Measurements from ENCODE around the gene DEPP1.
A peak's percentile ranks its signal among the peaks of the same experiment; 100 is the strongest.

The DEPP1 gene

DNA sequence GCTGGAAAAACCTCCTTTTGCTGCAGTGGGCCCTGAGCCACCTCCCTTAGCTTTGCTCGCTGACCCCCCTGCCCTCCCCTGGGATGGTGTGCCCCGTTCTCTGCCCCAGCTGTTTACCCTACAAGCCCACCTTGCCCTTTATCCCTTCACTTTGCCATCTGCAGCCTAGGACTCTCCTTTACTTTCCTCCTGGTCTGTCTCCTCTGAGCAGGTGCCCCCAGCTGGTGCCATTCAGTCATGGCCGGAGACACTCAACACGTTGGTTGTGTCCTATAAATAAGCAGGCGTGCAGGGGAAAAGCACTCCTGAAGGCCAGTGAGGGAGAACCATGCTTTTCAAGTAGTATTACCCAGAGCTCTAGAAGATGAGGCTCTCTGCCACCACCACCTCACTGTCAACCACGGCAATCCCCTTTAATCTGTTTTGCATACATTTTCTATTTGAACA lies 12.9 kb downstream of the DEPP1 start:
- DNase-seq = no peak

DNA sequence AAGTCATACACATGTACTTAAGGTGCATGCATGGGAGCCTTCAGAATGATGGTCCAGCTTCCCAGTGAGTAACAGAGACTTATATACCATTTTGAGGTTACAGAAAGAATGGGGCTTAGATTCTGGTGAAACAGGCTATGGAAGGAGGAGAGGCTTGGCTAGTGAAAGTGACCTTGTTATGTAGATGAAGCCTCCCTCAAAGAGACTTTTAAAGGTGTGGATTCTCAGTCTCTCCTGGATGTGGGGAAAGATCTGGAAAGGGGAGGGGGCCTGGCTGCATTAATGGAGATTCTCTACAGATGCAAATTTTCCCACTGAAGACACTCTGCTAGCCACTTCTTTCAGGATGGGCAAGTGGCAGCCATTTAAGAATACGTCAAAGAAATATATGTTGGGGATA lies 13.5 kb downstream of the DEPP1 start:
- DNase-seq = no peak

DNA sequence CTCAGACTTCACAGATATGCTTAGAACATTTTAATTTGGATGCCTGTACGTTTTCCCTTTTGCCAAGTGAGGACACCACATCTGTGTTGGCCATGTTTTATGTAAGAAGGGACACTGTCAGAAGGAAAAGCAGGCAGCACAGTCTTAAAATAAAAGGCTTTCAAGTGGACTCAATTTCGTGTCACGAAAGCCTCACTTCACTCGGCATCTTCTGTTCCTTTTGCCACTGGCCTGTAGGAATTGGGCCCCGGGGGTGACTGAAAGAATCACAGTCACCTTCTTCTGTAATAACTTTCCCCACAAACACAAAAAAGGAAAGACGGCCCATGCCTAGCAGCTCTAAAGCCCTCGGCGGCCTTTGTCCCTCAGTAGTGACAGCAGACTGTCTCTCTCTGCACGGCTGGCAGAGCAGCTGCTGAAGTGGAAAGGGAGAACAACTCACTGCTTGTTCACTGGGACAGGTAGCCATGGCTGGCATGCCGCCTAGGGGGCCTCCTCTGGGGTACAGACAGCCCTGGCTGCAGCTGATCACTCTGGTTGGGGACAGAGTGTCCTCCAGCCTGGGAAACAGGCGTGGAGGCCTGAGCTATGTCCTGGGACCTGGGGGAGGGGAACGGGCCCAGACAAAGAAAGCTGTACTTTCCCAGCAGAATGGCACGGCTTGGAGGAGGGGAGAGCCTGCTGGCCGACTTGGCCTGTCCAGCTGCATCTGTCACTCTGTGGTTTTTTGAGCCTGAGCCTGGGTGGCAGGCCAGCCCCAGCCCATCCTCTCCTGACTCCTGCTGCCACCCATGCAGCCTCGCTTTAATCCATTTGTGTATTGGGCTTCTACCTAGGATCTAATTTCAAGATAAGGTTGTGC lies 14.6 kb downstream of the DEPP1 start:
- no peak for DNase-seq

DNA sequence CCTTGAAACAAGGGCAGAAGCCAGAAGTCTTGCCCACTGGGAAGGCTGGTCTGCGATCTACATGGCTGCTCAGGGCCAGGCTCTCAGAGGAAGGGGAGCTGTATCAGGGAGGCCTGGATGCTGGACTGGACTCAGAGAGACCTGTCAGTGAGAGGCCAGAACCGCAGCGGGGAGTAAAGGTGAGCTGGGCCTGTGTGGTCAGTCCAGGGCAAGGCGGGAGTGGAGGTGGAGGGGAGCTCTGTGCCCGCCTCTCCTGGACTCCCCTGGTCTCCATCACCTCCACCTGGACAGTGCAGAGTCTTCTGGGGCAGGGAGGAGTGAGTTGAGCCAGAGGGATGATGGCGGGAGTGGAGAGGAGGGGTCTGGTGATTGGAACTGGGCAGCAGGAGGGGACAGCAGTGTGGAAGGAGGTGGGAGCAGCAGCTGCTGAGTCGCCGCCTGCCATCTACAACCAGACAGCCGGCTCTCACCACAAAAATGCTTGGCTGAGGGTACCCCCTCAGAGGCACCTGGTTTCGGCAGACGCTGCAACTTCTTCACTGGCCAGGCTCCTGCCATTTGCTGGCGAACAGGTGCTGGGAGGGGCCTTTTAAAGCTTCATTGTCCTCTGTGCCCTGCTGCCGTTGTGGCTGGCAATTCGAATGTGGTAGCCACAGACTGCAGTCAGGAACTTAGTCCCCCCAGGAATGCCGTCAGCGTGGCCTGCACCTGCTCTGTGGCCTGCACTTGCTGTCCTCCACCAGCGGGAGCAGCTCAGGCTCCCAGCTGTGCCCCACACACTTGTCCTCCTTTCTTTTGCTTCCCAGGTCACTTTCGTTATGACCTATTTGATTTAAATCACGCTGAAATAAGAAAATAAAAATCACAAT lies 15.5 kb downstream of the DEPP1 start:
- DNase-seq = peak; percentile 23 to 27

DNA sequence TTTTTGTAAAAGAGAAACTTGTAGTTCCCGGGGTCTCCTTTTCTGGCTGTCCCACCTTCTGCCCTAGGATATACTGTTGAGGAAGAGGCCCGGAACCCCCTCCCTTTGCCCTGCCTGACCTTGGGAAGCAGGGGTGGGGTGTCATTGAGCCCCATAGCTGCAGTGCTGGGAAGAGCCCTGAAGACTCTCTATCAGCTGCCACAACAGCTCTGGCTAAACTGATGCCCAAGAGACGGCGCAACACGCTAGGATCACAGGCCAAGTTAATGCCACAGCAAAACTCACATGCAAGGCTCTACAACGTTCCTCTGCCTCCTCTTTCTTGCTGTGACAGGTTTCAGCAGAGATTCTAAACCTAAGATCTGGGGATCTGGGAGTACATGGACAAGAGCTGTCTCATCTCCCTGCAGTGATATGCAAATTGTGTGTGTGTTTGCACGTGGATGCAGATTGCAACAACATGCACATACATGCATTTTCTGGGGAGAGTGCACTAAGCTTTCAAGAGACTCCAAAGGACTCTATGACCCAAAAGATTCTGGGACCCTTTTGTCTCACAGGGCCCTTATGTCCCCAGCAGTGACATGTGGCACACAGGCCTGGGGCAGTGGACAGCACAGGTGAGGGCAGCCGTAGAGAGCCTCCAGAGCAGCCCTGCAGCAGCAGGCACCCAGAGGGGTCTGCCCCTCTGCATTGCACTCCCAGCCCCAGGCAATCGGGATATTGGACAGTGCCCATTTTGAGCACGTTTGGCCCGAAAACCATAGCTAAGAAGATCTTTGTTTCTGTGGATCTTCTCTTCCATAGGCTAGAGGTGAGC lies 16.5 kb downstream of the DEPP1 start:
- DNase-seq = no peak

DNA sequence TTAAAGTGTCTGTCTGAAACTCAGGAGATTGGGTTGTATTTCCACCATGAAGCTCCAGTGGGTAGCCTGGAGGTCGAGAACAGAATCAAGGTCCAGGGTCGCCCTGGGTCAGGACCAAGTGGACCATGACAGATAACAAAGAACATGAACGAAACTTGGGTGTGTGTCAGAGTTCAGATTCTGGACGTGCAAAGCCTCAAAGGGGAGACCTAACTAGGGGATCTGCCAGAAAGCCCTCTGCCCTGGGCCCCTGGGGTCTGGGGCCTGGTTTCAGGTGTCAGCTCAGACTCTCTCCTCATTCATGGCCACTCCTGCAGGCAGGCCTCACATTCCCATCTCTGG lies 17.4 kb downstream of the DEPP1 start:
- no peak for DNase-seq

DNA sequence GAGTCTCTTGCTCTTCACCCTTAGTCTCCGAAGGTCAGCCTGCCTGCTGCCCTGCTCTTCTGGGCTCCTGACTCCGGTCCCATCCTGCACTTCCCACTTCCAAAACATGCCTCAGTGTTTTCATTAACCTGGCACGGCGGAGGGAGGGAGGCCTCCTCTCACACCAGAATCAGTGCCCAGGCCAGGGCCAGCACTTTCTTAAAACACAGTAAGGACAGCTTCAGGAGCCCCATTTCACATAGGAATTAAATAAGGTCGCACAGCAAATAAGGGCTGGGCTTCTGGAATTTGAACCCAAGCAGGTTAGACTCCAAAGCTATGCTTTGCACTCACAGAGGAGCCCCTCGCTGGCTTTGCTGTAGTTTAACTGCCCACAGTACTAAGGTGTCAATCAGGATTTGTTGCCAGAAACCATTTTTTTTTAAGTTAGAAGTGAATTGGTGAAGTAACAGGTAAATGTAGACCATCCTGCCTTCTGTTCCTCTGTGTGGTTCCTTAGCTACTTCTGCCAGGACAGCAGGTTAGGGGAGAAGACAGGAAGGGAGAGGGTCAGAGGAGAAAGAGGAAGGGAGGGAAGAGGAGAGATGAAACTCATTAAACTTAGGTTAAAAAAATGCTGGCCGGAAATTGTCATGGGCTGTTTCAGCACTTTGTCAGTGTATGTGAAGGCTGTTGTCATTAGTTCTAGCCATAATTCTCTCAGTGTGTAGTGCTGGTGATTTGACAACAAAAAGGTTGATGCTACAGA lies 18.0 kb downstream of the DEPP1 start:
- DNase-seq = peak in 1 of 2 experiments; percentile 19

DNA sequence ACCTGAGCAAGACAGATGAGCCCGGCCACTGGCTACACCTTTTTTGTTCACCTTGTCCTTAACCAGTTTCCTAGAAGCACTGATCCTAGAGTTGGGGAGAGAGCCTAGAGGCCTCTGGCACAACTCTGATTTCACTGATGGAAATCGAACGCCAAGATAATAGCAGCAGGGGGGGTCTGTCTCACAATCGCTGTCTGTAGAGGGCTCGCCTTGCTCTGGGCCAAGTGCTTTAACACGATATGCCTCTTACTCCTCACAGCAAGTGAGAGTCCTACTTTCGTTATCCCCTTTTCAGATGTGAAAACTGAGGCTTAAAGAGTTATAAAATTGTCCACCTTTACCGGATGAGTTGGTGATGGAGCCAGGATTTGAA lies 18.5 kb downstream of the DEPP1 start:
- no peak for DNase-seq

DNA sequence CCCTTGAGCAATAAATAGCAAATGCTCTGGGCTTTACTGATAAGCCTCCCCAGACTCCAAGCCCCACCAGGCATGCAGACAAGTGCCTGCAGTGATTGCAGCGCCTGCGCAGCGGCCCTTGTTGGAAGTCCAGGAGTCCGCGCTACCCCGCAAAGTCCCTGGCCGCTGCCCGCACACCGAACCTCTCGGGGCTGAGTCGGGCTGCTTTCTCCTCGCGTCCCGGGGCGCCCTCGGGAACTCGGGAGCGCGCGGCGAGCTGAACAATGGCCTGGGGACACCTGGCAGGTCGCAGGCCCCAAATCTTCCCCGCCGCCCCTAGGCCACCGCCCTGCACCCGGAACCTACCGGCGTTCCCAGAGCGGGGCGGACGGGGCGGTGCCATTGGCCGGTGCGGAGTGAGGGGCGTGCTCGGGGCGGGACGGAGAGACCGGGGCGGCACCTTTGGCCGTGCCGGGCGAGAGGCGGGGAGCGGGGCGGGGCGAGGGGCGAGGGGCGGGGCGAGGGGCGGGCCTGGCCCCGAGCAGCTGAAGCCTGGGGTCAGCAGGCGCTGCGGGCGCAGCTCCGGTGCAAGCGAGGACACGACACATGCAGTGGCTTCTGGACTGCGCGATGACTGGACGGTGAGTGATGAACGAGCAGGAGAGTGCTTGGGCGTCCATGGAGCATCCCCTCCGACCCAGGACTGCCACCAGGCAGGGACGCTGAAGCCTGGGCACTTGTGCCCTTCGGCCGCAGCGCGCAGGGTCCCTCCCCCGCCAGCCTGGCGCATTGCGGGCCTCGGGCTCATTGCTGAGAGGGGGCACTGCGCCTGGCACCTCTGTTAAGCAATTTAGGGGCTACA lies 19.1 kb downstream of the DEPP1 start, which contains the start of gene RASSF4:
Gene RASSF4, plus strand, starts transcription at position 556 of the 841 bp plus-strand sequence. CDS start 10,401 bp downstream, outside the sequence.
- peak; percentile 77 to 90 for DNase-seq

DNA sequence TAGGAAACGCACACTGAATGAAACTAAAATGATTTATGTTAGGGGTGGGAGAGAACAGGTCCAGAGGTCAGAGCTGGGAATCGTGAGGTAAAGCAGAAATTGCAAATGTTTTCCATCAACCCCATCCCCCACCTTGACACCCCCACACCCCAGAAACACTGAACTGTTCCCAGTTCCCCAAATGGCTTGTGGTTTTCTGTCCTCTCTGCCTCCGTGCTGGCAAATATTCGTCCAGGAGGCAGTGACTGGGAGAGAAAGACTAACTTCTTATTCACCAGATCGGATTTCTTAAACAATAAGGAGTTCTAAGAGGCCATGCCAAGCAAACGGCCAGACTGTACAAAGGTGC lies 19.7 kb downstream of the DEPP1 start:
- no peak for DNase-seq

DNA sequence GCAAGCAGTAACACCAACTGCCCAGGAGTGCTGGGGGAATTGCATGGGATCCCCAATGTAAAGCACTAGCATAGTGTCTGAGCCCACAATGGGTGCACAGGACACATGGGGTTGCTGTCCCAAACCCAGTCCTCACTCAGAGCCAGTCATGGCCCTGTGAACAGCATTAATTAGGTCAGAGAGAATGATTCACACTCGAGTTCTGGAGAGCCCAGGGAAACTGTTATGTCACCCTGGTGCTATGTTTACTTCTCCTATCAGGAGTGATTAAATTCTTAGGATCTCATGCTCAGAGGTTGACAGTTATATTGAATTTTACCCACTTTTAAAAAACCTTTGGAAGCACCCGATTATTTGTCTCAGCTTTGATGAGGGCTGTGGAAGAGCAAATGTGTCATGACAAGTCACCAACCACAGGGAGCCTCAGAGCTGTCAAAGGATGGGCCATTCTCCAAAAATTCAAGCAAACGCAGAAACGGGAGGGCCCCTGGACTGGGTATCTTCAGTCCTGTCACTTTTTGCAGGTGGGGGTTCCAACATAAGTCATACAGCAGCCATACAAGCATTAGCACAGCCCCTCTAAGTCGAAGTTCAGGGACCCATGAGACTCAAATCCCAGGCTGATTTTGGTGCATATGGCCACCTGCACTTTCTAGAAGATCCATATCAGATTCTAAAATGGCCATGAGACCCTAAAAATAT lies 20.3 kb downstream of the DEPP1 start:
- peak; percentile 16 to 23 for DNase-seq

DNA sequence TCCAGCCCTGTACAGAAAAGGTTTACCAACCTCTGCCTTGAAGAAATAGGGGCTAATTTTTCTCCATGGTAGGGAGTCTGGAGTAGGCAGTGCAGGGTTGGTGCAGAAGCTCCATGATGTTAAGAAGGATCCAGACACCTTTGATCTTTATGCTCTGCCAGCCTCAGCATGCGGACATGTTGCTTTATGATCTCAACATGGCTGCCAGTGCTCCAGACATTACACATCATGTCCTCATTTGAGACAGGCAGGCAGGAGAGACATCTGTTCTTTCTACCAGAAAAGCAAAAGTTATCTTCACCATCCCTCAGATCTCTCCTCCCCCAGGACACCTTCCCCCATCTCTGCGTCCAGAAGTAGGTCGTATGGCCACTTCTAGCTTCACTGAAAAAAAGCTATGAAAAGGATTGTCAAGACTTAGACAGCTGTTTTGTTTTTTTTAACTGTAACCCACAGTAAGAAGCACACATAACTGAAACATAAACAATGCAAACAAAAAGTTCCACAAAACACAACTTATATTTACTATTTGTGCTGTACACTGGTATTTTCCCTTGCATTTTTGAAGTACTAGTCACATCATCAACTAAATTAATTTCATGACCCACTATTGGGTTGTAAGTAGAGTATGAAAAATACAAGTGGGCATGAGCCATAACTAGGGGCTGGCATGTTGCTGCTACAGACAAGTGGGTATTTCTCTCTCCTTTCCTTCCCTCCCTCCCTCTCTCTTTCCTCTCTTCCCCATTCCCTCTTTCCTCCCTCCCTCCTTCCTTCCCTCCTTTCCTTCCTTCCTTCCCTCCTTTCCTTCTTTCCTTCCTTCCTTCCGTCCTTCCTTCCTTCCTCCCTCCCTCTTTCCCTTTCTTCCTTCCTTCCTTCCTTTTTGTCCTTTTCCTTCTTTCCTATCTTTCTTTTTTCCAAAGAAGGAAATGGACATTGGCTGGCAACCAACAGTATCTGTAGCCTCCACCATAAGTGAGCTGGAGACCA lies 21.6 kb downstream of the DEPP1 start:
- DNase-seq = no peak

DNA sequence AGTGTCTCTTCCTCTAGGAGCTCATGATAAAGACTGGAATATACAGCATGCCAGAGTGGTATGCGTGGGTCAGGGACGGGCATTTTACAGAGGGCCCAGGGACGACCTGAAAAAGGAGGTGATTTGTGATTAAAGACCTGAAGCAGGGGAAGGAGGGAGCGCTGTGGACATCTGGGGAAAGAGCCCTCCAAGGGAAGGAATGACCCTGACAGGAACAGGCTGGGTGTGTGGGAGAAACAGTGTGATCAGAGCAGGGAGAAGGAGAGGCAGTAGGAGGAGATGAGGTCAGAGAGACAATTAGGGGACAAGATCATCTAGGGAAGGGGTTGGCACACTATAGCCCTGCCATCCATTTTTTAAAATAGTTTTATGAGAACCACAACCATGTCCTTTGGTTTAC lies 22.4 kb downstream of the DEPP1 start:
- DNase-seq = no peak

DNA sequence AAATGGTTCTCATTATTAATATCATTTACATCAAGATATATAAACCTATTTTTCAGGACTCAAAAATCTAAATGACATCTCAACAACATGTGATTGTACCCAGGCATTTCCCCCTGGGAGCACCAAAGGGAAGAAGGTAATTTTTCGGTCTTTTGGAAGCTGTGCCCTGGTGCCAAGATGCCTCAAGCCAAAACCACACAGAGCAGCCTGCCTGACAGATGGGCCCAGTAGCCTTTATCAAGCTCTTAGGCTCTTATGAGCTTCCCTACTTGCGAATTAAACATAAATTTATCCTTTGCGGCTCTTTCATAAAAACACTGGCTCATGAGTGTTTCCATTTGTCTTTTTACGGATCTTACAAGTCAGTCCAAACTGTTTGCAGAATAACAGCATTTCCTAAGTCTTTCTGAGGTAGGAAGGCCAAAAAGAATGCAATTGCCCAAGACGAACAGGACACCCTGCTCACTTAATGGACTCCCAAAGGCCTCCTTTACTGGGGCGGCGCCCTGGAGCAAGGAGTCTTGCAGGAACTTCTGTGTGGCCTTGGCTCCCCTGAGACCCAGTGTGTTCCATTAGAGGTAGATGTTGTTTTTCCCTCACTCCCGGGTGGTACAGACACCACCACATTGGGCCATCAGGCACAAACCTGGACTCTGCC lies 23.1 kb downstream of the DEPP1 start:
- no peak for DNase-seq

DNA sequence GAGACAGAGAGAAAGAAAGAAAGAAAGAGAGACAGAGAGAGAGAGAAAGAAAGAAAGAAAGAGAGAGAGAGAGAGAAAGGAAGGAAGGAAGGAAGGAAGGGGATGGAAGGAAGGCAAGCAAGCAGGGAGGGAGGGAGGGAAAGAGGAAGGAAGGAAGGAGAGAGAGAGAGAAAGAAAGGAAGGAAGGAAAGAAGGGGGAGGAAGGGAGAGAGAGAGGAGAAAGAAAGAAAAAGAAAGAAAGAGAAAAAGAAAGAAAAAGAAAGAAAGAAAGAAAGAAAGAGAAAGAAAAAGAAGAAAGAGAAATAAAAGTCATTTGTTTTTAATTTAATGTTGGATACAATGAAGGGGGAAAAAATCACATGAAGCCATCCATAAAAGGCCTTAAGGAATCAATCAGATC lies 23.6 kb downstream of the DEPP1 start:
- no peak for DNase-seq

DNA sequence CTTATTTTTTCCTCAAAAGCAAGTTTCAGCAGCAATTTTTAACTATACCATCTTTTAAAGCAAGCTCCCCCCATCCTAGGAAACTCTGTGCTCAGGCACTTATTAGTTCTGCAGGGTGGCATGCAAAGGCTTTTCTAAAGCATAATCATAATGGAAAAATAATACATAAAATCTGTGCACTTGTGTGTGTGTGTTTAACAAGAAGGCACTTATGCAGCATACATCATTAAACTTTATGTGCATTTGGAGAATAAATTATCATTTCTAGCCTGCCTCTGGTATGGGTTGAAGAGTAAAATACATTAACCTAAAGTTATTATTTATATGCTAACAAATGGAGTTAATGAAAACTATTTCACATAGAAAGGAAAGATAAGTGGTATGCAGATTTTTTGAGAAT lies 24.6 kb downstream of the DEPP1 start:
- DNase-seq = no peak

DNA sequence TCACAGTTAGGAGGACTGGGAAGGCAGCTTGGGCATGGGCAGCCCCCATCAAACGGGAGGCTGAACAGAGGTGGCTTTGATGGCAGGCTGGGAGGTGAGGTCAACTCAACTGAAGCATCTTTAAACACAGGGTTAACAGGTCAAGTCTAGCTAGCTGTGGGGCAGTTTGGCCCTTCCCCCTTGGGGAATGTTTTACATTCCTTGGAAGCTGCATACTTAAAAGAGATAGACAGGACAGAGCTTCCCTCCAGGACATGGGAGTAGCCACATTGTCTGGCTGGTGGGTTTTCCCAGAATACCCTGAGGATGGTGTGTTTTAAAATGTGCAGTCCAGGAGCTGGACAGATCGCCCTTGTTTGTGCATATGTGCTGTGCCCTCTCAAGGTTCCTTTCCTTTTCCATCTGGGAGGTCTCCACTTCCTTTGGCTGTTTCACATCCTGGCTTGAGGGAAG lies 25.8 kb downstream of the DEPP1 start:
- DNase-seq = no peak

DNA sequence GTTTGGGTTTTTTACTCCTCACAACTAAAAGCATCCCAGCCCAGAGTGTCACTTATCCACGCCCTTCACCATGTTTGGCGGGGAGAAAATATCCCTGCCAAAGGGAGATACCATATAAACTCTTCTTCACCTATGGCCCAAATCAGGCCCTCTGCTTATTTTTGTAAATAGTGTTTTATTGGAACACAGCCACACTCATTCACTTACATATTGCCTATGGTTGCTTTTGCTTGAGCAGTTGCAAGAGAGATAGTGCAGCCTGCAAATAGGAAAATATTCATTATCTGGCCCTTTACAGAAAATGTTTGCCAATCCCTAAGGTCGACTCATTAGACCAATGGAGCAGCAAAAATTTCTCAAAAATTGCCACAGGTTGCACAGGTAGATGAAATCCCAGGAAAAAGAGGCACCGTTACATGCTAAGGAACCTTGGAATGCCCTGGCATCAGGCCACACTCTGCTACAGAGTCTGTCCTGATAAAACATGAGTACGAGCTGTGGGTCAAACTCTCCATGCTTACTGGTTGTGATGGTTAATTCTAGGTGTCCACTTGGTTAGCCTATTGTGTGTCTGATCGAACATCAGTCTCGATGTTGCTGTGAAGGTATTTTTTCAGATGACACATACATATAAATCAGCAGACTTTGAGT lies 26.9 kb downstream of the DEPP1 start:
- no peak for DNase-seq
